Fibroblast of pulmonary artery (primary cell): ENCODE results near the gene ATXN7L1.
A peak's percentile ranks its signal among the peaks of the same experiment; 100 is the strongest.

Experiments
- DNase-seq: peaks from one replicate; pipeline ENCODE4 v3.0.0-alpha.2; 2010; ENCODE audit warnings: low read depth
- H3K4me3 ChIP-seq: replicated peaks from 2 replicates; pipeline ENCODE4 v1.5.1; 2011; ENCODE audit warnings: low read depth, mild to moderate bottlenecking, control low read depth, low read length, moderate library complexity
- TF ChIP-seq, protein P1 (sequence below): IDR thresholded peaks from 2 replicates; pipeline ENCODE4 v1.5.1; 2011; ENCODE audit warnings: mild to moderate bottlenecking, control low read depth, low read length, inconsistent platforms; ENCODE audit errors: missing control alignments

ATXN7L1 gene

DNA sequence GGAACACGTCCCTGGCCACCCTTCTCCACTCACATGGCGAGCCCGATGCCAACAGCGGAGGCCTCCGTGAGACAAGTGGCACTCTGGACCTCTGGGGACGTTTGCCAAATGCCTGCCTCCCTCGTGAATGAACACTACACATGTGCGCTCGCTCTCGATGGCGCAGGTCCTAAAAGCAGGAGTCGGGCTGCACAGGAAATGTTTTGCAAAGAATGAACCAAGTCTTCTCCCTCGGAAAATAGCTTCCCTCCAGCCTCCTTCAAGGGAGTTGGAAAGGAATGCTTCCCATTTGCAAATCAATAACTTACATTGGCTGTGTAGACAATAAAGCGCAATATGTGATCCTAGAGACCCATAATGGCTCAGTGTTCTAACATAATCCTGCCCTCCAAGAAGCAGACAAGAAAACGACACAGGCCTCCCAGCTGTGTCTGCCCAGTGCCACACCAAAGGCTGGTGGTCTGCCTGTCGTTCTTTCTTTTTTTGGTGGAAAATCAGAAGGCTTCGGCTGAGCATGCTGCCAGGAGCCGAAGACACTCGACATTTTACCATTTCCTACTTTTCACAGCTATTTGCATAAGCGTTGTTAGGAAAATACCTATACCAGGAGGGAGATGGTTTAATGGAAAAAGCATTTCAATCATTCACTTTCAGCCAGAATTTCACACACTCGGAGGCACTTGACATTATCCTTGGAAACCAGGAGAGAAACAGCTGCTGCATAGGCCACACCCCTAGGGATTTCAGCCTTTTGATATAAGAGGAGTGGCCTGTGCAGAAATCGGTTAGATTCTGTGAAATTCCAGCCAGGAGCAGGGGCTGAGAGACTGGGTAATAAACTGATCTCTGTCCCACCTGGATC is 38.4 kb downstream of the ATXN7L1 start:
- no peak overlapping the region for H3K4me3 ChIP-seq
- TF ChIP-seq, protein P1, sequence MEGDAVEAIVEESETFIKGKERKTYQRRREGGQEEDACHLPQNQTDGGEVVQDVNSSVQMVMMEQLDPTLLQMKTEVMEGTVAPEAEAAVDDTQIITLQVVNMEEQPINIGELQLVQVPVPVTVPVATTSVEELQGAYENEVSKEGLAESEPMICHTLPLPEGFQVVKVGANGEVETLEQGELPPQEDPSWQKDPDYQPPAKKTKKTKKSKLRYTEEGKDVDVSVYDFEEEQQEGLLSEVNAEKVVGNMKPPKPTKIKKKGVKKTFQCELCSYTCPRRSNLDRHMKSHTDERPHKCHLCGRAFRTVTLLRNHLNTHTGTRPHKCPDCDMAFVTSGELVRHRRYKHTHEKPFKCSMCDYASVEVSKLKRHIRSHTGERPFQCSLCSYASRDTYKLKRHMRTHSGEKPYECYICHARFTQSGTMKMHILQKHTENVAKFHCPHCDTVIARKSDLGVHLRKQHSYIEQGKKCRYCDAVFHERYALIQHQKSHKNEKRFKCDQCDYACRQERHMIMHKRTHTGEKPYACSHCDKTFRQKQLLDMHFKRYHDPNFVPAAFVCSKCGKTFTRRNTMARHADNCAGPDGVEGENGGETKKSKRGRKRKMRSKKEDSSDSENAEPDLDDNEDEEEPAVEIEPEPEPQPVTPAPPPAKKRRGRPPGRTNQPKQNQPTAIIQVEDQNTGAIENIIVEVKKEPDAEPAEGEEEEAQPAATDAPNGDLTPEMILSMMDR: no peak

DNA sequence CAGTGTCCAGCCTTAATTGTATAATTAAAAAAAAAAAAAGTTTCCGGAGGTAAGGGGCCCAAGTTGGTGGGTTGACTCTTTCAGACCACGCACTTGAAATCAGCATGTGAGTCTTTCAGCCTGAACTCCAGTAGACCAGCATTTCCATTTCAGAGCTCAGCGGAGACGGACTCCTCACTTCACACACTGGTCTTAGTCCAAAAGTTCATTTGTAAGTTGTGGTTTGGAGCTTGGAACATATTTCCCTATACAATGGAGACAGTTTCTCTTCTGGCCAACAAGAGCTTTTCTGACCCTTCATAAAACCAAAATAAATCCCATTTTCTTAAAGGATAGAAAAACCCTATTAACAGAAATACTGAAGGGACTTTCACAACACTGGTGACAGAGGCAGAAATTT is 41.0 kb downstream of the ATXN7L1 start:
- no peak for DNase-seq
- no peak overlapping the region for H3K4me3 ChIP-seq
- TF ChIP-seq, protein P1: no peak

More for the DNA sequence above, 38.4 kb downstream of the ATXN7L1 start:
- DNase-seq: no peak

DNA sequence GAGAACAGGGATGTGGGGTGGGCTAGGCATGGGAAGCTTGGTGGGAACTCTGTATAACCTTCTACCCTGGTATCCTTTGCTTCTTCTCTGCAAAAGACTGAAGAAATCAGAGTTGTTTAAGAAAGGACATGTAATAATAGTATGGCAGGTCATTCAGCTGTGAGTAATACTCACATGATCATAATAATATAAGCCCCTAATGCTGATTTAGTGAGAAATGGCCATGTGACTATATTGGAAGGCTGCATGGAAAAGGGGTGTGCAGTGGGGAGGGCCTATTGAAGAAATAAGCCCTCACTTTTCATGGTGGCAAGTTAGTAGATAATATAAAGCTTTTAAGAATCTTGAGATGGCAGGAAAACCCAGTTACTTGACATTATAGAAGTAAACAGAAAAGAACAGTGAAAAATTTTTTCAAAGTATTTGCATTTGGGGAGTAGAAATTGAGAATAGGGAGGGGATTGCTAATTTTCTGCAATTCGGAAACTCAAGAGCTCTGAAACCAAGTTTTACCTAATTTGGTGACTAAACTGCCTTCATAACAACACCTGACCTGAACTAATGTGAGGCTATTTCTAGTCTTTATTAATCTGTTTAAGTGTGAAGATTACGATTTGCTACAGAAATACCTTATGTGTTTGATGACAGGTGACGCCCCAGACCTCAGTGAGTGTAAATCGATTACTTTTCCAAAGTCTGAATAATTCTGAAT is 44.4 kb downstream of the ATXN7L1 start:
- DNase-seq: peak; percentile 22
- no peak overlapping the region for H3K4me3 ChIP-seq
- TF ChIP-seq, protein P1: no peak

DNA sequence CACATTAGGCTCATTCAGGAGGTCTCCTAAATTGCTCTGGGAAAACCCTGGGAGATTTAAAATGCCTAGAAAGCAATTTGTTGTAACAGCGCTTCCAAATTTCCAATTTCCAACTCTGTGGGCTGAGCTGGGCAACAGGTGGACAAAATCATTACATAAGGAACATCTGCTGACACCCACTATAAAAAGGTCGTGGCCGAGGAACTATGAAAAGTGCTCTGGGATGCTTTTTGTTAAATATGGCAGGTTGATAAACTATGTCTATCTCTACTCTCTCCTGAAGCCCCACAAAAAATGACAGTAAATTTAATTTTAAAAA is 45.1 kb downstream of the ATXN7L1 start:
- TF ChIP-seq, protein P1: no peak
- no peak for DNase-seq
- H3K4me3 ChIP-seq: no peak overlapping the region

DNA sequence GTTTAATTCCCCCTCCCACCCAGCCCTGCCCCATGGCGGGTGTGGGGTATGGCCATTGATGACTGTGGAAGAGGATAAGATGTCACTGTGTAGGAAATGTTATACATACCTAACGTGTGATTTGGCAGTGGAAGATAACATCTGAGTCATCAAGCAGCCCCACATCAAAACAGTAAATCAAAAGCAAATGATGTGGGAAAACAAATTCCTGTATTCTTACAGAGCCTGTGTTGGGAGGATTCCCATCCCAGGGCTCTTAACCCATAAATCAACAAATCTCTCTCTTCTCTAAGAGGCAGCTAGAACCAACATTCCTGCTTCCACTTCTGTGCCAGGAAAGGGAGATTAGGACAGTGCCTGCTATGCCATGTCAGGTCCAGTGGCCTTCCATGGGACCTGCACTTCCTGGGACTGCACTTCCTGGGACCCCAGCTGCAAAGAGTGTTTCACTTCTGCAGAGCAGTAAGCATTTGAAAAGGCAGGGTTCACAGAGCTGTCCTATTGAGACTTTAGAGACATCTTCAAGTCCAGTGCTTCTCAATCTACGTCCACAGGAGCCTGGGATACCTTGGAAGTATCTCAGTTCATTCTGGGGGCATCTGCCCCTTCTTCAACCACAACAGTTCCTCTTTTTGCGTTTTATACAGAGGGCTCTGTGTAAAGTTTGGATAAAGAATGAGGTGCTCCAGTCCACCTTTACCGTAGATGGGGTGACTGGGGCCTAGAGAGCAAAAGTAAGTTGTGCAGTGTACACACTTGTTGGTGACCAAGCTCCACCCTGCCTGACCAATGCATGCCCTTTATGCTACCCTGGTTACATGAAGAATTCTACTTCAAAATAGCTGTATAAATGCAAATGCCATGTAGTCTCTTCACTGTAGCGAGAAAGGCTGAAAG is 45.7 kb downstream of the ATXN7L1 start:
- TF ChIP-seq, protein P1: no peak
- DNase-seq: peak; percentile 93
- no peak overlapping the region for H3K4me3 ChIP-seq

DNA sequence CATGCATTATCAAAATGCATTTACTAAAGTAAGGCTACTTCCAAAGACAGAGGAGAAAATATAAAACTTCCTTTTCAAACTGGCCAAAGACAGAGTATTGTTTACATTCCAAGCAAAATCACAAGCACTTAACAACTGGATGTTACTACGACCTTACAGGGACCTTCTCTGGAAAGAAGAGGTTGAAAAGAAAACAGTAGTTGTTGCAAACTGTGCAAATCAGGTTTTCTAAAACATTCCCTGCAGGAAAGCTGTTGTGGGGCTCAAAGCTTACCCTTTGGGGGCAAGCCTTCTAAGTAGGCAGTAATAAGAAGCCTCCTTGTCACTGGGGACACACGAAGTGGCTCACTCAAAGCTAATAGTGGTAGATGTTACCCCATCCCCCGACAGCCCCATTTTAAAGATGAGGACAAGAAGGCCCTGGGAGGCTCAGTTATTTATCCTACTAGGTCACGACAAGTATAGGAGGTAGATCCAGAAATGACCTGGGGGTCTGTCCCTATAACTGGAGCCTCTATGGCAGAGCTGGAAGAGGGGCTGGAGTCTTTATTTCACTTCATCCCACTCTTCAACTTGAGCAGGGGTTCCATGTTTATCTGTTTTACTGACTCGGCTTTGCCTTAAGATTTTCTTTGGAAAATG is 46.6 kb downstream of the ATXN7L1 start:
- no peak overlapping the region for H3K4me3 ChIP-seq
- TF ChIP-seq, protein P1: no peak
- peak; percentile 28 for DNase-seq
